GM23338 (cell line): Measurements from ENCODE around the gene PARP12. TPM values are rescaled to one million over a fixed set of nuclear protein-coding genes. Genes with fewer than 3 reads are reported as not detected.

Experiments
- ATAC-seq: fragments of 200-7000 bp; cut with Tn5 transposase; 3 replicates; pipeline ENCODE4 v1.9.1; 2020
- DNase-seq: peaks from one replicate; pipeline ENCODE4 v3.0.0-alpha.2; 2015; ENCODE audit warnings: low spot score
- H2AFZ ChIP-seq: fragments of 200-600 bp; sonication (generic); 2 replicates; pipeline ENCODE4 v1.8.0; 2016; ENCODE audit warnings: antibody characterized with exemption, mild to moderate bottlenecking, moderate library complexity
- H3F3A ChIP-seq: fragments of 200-600 bp; sonication (generic); replicated peaks from 2 replicates; pipeline ENCODE4 v1.8.0; 2017; ENCODE audit warnings: antibody characterized with exemption, mixed run types, low read depth
- H3K27ac ChIP-seq: fragments of 200-600 bp; sonication (generic); 2 replicates; pipeline ENCODE4 v1.6.1; 2016; ENCODE audit warnings: low read depth
- H3K27me3 ChIP-seq: fragments of 200-600 bp; sonication (generic); 2 replicates; pipeline ENCODE4 v1.8.0; 2016; ENCODE audit warnings: mild to moderate bottlenecking, mixed run types, moderate library complexity; ENCODE audit not compliant: insufficient read depth
- H3K36me3 ChIP-seq: fragments of 200-600 bp; sonication (generic); 2 replicates; pipeline ENCODE4 v1.8.0; 2016; ENCODE audit warnings: mild to moderate bottlenecking; ENCODE audit not compliant: insufficient read depth
- H3K4me1 ChIP-seq: fragments of 200-600 bp; sonication (generic); 2 replicates; pipeline ENCODE4 v1.8.0; 2016; ENCODE audit warnings: mild to moderate bottlenecking, moderate library complexity; ENCODE audit not compliant: insufficient read depth
- H3K4me2 ChIP-seq: fragments of 200-600 bp; sonication (generic); 2 replicates; pipeline ENCODE4 v1.7.1; 2017; ENCODE audit warnings: mixed run types
- H3K4me3 ChIP-seq: fragments of 200-600 bp; sonication (generic); 2 replicates; pipeline ENCODE4 v1.6.1; 2016; ENCODE audit warnings: mixed run types
- H3K79me2 ChIP-seq: fragments of 200-600 bp; sonication (generic); replicated peaks from 2 replicates; pipeline ENCODE4 v1.8.0; 2017; ENCODE audit warnings: mild to moderate bottlenecking; ENCODE audit not compliant: insufficient read depth
- H3K9me2 ChIP-seq: fragments of 200-600 bp; sonication (generic); 2 replicates; pipeline ENCODE4 v1.8.0; 2017; ENCODE audit not compliant: insufficient read depth
- H4K20me1 ChIP-seq: fragments of 200-600 bp; sonication (generic); replicated peaks from 2 replicates; pipeline ENCODE4 v1.8.0; 2017; ENCODE audit warnings: mild to moderate bottlenecking; ENCODE audit not compliant: insufficient read depth
- H3K27ac Mint-ChIP-seq: 2 replicates; pipeline ENCODE4 v1.8.0; 2020; ENCODE audit warnings: inconsistent platforms, mild to moderate bottlenecking, moderate library complexity, mixed read lengths
- H3K27me3 Mint-ChIP-seq: 3 replicates; pipeline ENCODE4 v1.8.0; 2022; ENCODE audit warnings: low read depth, mild to moderate bottlenecking, moderate library complexity, mixed read lengths, inconsistent platforms; ENCODE audit not compliant: insufficient read depth, poor library complexity
- H3K36me3 Mint-ChIP-seq: 3 replicates; pipeline ENCODE4 v1.8.0; 2021; ENCODE audit warnings: low read depth, mild to moderate bottlenecking, inconsistent platforms, moderate library complexity, mixed read lengths
- H3K4me1 Mint-ChIP-seq: 3 replicates; pipeline ENCODE4 v1.8.0; 2020; ENCODE audit warnings: mild to moderate bottlenecking, inconsistent platforms, mixed read lengths
- H3K4me3 Mint-ChIP-seq: 3 replicates; pipeline ENCODE4 v1.8.0; 2021; ENCODE audit warnings: moderate library complexity, mild to moderate bottlenecking, inconsistent platforms, mixed read lengths
- H3K9me3 Mint-ChIP-seq: 3 replicates; pipeline ENCODE4 v1.8.0; 2020; ENCODE audit warnings: moderate library complexity, mild to moderate bottlenecking, inconsistent platforms, mixed read lengths
- STAT1 ChIP-seq: IDR thresholded peaks from one replicate; pipeline ENCODE4 v1.6.1; 2016; ENCODE audit warnings: antibody characterized with exemption; ENCODE audit not compliant: unreplicated experiment
- polyA plus RNA-seq: library from polyadenylated mRNA; unstranded; fragments of >200 nt; fragmentation: Nextera tagmentation; extraction: Ambion mirVana; gene quantifications from 2 replicates; pipeline ENCODE4 v1.2.1, GENCODE V29; 2016
- total RNA-seq: library from RNA; depleted of rRNA; stranded (reverse); fragments of >200 nt; shearing (Covaris generic); gene quantifications from 2 replicates; pipeline ENCODE4 v1.2.3, GENCODE V29; 2014
- TF ChIP-seq, protein P1 (sequence below): fragments of 250-450 bp; sonication (Bioruptor Pico); IDR thresholded peaks from 2 replicates; pipeline ENCODE4 v1.5.0; 2020; ENCODE audit warnings: mild to moderate bottlenecking, moderate library complexity
- TF ChIP-seq, protein P2 (sequence below): IDR thresholded peaks from one replicate; pipeline ENCODE4 v1.6.1; 2018; ENCODE audit warnings: antibody characterized with exemption; ENCODE audit not compliant: unreplicated experiment

PARP12 gene
- total and polyA plus RNA-seq, 2 experiments from 2014 or later, result 2.7 to 10.3 TPM

DNA sequence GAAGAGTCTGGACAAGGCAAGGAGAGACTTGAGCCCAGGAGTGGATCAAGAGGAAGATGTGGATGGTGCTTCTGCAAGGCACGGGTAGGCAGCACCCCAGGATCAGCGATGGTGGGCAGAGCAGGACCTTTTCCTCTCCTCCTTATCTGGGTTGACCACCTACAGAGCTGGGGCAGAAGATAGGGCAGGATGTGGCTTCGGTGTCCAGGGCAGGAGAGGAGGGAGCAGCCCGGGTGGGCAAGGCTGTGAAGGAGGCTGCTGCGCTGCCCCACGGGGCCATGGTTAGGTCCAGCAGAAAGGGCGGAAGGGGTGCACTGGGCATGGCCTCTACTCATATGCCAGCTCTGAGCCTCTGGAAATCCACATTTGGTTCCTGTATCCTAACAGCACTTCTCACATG, 20.0 kb upstream of the PARP12 start (continued):
- TF ChIP-seq, protein P1, sequence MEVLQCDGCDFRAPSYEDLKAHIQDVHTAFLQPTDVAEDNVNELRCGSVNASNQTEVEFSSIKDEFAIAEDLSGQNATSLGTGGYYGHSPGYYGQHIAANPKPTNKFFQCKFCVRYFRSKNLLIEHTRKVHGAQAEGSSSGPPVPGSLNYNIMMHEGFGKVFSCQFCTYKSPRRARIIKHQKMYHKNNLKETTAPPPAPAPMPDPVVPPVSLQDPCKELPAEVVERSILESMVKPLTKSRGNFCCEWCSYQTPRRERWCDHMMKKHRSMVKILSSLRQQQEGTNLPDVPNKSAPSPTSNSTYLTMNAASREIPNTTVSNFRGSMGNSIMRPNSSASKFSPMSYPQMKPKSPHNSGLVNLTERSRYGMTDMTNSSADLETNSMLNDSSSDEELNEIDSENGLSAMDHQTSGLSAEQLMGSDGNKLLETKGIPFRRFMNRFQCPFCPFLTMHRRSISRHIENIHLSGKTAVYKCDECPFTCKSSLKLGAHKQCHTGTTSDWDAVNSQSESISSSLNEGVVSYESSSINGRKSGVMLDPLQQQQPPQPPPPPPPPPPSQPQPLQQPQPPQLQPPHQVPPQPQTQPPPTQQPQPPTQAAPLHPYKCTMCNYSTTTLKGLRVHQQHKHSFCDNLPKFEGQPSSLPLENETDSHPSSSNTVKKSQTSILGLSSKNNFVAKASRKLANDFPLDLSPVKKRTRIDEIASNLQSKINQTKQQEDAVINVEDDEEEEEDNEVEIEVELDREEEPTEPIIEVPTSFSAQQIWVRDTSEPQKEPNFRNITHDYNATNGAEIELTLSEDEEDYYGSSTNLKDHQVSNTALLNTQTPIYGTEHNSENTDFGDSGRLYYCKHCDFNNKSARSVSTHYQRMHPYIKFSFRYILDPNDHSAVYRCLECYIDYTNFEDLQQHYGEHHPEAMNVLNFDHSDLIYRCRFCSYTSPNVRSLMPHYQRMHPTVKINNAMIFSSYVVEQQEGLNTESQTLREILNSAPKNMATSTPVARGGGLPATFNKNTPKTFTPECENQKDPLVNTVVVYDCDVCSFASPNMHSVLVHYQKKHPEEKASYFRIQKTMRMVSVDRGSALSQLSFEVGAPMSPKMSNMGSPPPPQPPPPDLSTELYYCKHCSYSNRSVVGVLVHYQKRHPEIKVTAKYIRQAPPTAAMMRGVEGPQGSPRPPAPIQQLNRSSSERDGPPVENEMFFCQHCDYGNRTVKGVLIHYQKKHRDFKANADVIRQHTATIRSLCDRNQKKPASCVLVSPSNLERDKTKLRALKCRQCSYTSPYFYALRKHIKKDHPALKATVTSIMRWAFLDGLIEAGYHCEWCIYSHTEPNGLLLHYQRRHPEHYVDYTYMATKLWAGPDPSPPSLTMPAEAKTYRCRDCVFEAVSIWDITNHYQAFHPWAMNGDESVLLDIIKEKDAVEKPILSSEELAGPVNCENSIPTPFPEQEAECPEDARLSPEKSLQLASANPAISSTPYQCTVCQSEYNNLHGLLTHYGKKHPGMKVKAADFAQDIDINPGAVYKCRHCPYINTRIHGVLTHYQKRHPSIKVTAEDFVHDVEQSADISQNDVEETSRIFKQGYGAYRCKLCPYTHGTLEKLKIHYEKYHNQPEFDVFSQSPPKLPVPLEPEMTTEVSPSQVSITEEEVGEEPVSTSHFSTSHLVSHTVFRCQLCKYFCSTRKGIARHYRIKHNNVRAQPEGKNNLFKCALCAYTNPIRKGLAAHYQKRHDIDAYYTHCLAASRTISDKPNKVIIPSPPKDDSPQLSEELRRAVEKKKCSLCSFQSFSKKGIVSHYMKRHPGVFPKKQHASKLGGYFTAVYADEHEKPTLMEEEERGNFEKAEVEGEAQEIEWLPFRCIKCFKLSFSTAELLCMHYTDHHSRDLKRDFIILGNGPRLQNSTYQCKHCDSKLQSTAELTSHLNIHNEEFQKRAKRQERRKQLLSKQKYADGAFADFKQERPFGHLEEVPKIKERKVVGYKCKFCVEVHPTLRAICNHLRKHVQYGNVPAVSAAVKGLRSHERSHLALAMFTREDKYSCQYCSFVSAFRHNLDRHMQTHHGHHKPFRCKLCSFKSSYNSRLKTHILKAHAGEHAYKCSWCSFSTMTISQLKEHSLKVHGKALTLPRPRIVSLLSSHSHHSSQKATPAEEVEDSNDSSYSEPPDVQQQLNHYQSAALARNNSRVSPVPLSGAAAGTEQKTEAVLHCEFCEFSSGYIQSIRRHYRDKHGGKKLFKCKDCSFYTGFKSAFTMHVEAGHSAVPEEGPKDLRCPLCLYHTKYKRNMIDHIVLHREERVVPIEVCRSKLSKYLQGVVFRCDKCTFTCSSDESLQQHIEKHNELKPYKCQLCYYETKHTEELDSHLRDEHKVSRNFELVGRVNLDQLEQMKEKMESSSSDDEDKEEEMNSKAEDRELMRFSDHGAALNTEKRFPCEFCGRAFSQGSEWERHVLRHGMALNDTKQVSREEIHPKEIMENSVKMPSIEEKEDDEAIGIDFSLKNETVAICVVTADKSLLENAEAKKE (CRISPR knock-in tag), result no peak

DNA sequence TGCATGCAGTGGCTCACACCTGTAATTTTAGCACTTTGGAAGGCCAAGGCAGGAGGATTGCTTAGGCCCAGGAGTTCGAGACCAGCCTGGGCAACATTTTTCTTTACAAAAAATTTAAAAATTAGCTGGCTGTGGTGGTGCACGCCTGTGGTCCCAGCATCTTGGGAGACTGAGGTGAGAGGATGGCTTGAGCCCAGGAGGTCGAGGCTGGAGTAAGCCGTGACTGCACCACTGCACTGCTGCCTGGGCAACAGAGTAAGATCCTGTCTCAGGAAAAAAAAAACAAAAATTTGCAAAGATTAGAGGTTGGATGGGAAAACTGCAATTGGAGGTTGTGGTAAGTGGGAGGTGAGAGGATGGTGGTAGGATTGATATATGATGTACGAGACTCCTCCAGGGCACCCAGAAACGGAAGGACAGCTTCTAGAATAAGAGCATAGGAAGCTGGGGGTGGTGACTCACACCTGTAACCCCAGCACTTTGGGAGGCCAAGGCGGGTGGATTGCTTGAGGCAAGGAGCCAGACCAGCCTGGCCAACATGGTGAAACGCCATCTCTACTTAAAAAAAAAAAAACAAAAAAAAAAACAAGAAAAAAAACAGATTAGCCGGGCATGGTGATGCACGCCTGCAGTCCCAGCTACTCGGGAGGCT, 19.1 kb upstream of the PARP12 start:
- Histone ChIP-seq H3K4me3 (no peak overlapping the region), H2AFZ (no peak overlapping the region), H3K9me2 (no peaks in the 10 kb centered on the region), H3K27ac (no peak overlapping the region), H3K36me3 (no peaks in the 10 kb centered on the region), H3K4me1 (no peaks in the 10 kb centered on the region), H3F3A (no peaks in the 10 kb centered on the region), H3K4me2 (no peak overlapping the region), H3K27me3 (no peaks in the 10 kb centered on the region), H4K20me1 (no peaks in the 10 kb centered on the region), H3K79me2 (no peaks in the 10 kb centered on the region)
- no peak overlapping the region for H3K27ac Mint-ChIP-seq
- no peak for TF ChIP-seq STAT1
- TF ChIP-seq, protein P2, sequence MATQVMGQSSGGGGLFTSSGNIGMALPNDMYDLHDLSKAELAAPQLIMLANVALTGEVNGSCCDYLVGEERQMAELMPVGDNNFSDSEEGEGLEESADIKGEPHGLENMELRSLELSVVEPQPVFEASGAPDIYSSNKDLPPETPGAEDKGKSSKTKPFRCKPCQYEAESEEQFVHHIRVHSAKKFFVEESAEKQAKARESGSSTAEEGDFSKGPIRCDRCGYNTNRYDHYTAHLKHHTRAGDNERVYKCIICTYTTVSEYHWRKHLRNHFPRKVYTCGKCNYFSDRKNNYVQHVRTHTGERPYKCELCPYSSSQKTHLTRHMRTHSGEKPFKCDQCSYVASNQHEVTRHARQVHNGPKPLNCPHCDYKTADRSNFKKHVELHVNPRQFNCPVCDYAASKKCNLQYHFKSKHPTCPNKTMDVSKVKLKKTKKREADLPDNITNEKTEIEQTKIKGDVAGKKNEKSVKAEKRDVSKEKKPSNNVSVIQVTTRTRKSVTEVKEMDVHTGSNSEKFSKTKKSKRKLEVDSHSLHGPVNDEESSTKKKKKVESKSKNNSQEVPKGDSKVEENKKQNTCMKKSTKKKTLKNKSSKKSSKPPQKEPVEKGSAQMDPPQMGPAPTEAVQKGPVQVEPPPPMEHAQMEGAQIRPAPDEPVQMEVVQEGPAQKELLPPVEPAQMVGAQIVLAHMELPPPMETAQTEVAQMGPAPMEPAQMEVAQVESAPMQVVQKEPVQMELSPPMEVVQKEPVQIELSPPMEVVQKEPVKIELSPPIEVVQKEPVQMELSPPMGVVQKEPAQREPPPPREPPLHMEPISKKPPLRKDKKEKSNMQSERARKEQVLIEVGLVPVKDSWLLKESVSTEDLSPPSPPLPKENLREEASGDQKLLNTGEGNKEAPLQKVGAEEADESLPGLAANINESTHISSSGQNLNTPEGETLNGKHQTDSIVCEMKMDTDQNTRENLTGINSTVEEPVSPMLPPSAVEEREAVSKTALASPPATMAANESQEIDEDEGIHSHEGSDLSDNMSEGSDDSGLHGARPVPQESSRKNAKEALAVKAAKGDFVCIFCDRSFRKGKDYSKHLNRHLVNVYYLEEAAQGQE, result no peak
- no peaks in the 10 kb centered on the region for H3K36me3 Mint-ChIP-seq
- DNase-seq (no peak), ATAC-seq (no peak)
- peaks cover 11% of the 10 kb centered on the region for H3K4me1 Mint-ChIP-seq
- H3K27me3 Mint-ChIP-seq, result peaks cover 3% of the 10 kb centered on the region
- no peaks in the 10 kb centered on the region for H3K9me3 Mint-ChIP-seq
- no peak overlapping the region for H3K4me3 Mint-ChIP-seq
